CD1c-positive myeloid dendritic cell (primary cell): Measurements from ENCODE around the gene OR4P4.

Source experiments
- DNase-seq: peaks from one replicate; pipeline ENCODE4 v3.0.0-alpha.2; 2016; ENCODE audit errors: extremely low spot score

Gene OR4P4

DNA sequence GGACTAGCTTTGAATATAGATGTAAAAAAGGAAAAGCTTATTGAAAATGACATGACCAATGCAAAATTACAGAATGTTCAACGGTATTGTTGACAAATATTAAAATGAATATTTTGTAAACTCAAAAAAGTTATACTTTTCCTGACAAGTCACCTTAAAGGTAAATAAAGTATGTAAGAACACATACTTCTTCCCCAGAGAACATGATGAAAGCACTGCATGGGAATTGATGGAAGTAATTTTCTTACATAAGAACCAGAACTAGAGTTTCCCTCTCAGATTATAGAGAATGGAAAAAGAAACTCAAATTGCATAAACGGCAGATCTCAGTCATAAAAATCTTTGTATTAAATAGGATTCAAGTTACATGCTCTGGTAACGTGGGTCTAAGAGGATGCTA is at the start of gene OR4P4:
TSS of gene OR4P4 (plus strand) at position 301 of the 400 bp plus-strand sequence.
- no peak for DNase-seq

DNA sequence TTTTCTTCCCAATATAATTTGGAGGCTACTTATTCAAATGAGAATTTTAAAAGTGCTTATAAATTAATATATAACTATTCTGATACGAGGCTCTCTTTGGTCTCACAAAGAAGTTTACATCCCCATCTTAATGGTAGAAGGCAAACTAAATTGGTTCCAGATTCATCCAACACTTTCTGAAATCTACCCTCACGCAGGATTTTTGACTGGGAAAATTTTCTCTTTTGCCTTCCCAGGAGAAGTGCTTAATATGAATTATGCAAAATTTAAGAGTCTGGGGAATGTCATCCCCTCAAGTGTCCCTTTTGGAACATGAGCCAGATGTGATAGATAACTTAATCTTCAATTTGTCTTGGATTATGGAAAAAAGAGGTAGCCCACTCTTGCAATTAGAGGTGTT is 27.4 kb upstream of the OR4P4 start, which contains the start of gene OR4C11:
TSS of gene OR4C11 (minus strand) at position 101 of the 400 bp plus-strand sequence. CDS start 3,272 bp downstream, outside the sequence.
- no peak for DNase-seq

DNA sequence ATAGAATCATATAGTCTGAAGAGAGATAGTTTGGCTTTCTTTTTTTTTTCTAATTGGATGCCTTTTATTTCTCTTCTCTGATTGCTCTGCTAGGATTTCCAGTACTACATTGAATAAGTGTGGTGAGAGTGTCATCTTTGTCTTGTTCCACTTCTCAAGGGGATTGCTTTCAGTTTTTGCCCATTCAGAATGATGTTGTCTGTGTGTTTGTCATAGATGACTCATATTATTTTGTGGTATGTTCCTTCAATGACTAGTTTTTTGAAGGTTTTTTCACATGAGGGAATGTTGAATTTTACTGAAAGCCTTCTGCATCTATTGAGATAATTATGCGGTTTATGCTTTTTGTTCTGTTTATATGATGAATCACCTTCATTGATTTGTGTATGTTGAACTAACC is 10.4 kb upstream of the OR4P4 start:
- no peak for DNase-seq

DNA sequence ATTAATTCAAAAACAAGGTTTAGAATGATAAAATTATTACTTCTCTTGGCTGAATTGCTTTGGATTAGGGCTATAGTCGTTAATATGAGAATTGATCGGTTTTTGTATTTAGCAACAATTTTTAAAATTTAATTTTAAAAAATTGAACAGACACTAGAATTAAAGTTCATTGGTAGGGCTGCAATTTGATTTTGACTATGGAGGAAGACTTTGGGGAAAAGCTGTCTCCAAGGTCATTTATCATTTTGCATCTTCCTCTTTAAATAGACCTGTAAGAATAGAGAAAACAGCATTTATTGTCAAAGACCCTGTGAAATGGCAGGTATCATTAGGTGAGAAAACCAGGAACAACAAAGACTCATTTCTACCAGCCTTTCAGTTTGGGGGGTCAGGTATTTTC is 13.1 kb downstream of the OR4P4 start, which contains the start of gene OR4S2:
TSS of gene OR4S2 (plus strand) at position 301 of the 400 bp plus-strand sequence. CDS start 2,577 bp downstream, outside the sequence.
- DNase-seq: no peak

DNA sequence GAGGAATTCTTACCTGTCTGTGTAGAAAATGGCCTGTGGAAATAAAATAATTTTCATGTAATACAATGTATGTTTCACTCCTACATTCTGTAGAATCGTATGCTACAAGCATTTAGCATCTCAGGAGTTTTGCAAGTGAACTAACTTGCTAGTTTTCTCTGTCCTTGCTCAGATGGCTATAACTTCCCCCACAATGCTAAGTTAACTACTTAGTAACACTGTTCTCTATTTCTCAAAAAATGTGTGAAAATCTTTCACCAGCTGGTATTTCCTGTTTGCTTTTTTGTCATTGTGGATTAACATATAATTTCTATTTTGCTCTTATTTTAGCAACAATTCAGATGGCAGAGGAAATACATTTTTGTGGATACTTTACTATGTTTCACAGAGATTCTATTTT is 17.6 kb downstream of the OR4P4 start:
- DNase-seq: no peak

DNA sequence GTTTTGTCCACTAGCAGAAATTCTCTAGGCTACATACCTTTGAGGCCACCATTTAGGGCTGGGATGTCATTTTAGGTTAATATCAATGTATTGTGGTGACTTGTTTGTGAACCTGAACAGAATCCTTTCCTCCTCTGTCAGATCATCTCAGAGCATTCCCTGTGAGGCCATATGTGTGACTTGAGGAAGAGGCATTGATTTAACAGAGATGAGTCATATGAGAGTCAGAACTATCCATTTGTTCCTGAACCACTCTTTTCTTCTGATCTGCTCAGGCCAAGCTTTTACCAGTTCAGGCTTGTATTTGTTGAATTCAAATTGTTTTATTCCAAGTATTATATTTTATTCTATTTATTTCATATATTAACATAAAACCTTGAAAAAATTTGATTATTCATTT is 20.2 kb downstream of the OR4P4 start:
- no peak for DNase-seq

DNA sequence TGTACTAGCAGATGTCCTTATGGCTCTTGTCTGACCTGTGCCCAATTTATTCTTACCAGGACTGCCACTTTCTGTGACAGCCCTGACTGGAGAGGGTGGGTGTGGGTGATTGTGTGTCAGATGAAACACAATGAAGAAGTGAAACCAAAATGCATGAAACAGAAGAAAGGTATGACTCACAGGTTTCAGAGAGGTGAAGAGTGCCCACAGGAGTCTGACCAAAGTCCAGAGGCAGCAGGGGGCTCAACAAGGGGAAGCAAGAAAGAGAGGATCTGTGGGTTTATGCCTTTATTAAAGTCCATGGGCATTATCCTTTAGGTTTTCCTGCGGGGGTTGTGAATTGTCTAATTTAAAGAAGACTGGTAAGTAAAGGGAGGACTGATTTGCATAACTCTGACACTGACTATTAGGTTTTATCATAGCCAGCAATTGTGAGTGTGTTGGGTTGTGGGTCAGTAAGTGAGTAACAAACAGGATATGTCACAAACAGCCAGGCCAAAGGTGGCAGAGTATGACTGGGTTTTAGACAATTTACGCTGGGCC is 23.2 kb downstream of the OR4P4 start:
- DNase-seq: no peak

DNA sequence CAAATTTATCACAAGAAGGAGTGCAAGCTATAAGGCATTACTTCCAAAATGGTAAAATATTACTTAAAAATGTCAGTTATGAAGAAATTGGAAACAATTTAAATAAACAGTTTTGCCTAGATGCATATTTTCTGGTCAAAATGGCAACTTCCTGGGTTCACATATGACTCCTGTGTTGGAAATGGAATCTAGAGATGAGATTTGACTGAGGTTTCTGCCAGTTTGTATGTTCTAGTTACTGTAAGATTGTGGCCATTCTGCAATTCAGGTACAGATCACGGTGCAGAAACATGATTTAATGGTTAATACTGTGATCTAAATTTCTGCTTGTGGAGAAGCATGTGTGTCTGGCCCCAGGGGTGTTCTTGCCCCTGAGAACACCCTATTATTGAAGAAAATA is 23.7 kb downstream of the OR4P4 start:
- DNase-seq: no peak

DNA sequence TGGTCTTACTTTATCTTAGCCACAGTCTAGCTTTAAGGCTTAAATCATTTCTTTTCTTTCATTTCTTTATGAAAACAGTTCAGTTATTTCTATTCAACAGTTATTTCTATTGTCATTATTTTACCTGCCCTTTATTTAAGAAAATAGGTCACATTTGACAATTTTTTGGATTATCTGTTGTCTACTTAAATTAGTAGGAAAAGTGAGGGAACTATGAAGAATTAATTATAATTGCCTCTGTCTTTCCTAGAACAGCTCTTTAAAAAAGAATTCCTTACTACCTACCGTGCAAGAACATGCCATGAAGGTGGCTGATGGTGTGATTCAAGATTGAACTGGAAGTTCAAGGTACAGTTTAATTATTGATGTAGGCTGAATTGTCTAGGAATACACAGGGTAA is 27.0 kb downstream of the OR4P4 start, which contains the start of gene OR4C6:
TSS of gene OR4C6 (plus strand) at position 301 of the 400 bp plus-strand sequence. CDS start 2,966 bp downstream, outside the sequence.
- DNase-seq: no peak

DNA sequence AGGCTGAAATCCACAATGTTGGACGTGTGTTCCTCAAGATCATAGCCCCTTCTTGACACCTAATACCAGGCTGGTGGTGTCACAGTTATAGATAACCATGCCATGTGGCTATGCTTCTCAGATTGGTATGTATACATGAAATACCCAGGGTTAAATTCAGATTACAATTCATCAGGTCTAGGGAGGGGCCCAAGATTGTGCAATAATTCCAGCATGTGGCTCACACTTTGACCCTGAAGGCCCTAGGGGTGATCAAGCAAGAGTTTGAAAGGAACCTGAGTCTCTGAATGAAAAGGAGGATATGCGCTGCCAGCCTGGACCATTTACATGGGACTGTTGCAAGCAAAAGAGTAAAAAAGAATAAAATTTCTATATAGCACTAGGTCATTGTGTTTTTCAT is 34.5 kb downstream of the OR4P4 start:
- no peak for DNase-seq

DNA sequence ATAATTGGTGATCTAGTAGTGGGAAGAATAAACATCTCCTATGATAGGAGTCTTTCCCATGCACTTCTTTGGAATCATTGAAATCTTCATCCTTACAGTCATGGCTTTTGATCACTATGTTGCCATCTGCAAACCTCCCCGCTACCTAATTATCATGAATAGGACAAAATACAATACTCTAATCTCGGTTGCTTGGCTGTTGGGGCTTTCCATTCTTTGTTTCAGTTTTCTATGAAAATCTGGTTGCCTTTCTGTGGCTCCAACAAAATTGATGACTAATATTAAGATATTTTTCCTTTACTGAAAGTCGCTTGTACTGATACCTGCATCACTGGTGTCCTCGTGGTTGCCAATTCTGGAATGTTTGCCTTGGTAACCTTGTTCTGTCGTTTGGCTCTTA is 38.9 kb downstream of the OR4P4 start:
- no peak for DNase-seq
